Caco-2 (cell line): ENCODE results near the gene TTC31. TPM values are rescaled to one million over a fixed set of nuclear protein-coding genes. Genes with fewer than 3 reads are reported as not detected.

ENCODE experiments used
- BruUV-seq: library from RNA; stranded (reverse); fragments of 400-500 nt; replicated peaks from 2 replicates; lab custom pipeline; 2021; lab: Mats Ljungman, UMichigan
- CTCF ChIA-PET: fragments of 300-600 bp; sonication (Branson Sonifier 250); formaldehyde crosslinking; loops from one replicate; lab custom pipeline; 2022; ENCODE audit warnings: antibody characterized with exemption; lab: Charles Lee
- POLR2A ChIA-PET: fragments of 300-600 bp; sonication (Branson Sonifier 250); formaldehyde crosslinking; loops from one replicate; lab custom pipeline; 2022; ENCODE audit warnings: antibody characterized with exemption; lab: Charles Lee
- DNase-seq, 2 experiments: peaks; one replicate each; pipeline versions ENCODE4 v3.0.0 to v3.0.0-alpha.2; 2020 to 2022
- H3K27me3 ChIP-seq: replicated peaks from 2 replicates; pipeline ENCODE4 v1.6.0; 2011; ENCODE audit warnings: low read length; ENCODE audit not compliant: control insufficient read depth, insufficient read depth
- H3K36me3 ChIP-seq: 2 replicates; pipeline ENCODE4 v1.5.1; 2011; ENCODE audit warnings: low read length; ENCODE audit not compliant: control insufficient read depth, insufficient read depth
- H3K4me1 ChIP-seq: fragments of 250-450 bp; sonication (Bioruptor Pico); 2 replicates; pipeline ENCODE4 v1.5.1; 2020; ENCODE audit warnings: mild to moderate bottlenecking
- H3K4me3 ChIP-seq: 2 replicates; pipeline ENCODE4 v1.5.1; 2011; ENCODE audit warnings: low read depth, mild to moderate bottlenecking, control low read depth, low read length
- H3K9me3 ChIP-seq: fragments of 250-450 bp; sonication (Bioruptor Pico); 2 replicates; pipeline ENCODE4 v1.5.1; 2020; ENCODE audit warnings: mild to moderate bottlenecking, moderate library complexity
- H3K27ac Mint-ChIP-seq: one replicate; pipeline ENCODE4 v1.8.0; 2022; ENCODE audit warnings: mixed read lengths; ENCODE audit not compliant: unreplicated experiment
- H3K27me3 Mint-ChIP-seq: one replicate; pipeline ENCODE4 v1.8.0; 2022; ENCODE audit warnings: mixed read lengths; ENCODE audit not compliant: insufficient read depth, unreplicated experiment
- H3K36me3 Mint-ChIP-seq: one replicate; pipeline ENCODE4 v1.8.0; 2022; ENCODE audit warnings: mild to moderate bottlenecking, mixed read lengths; ENCODE audit not compliant: insufficient read depth, unreplicated experiment
- H3K4me1 Mint-ChIP-seq: one replicate; pipeline ENCODE4 v1.8.0; 2022; ENCODE audit warnings: low read depth, mixed read lengths; ENCODE audit not compliant: unreplicated experiment
- H3K4me3 Mint-ChIP-seq: one replicate; pipeline ENCODE4 v1.8.0; 2022; ENCODE audit warnings: mild to moderate bottlenecking, moderate library complexity, mixed read lengths; ENCODE audit not compliant: unreplicated experiment
- H3K9me3 Mint-ChIP-seq: one replicate; pipeline ENCODE4 v1.8.0; 2022; ENCODE audit warnings: mixed read lengths; ENCODE audit not compliant: unreplicated experiment
- CTCF ChIP-seq, 2 experiments: fragments of 200-600 bp in 1 of 2; IDR thresholded peaks; 1 replicate in 1 of 2; 2 replicates in 1 of 2; pipeline versions ENCODE4 v1.5.1 to v1.8.0; 2011 to 2022; ENCODE audit warnings: antibody characterized with exemption in 1 of 2, control low read depth in 1 of 2, inconsistent platforms in 1 of 2, low read depth in 1 of 2, low read length in 1 of 2, mild to moderate bottlenecking in 1 of 2, moderate library complexity in 1 of 2; ENCODE audit not compliant: insufficient read depth in 1 of 2, severe bottlenecking in 1 of 2, unreplicated experiment in 1 of 2
- intact Hi-C: fragments of 100-400 bp; cut with micrococcal nuclease; formaldehyde crosslinking; loops from one replicate; pipeline ENCODE4 v1.10.0; 2022; ENCODE audit not compliant: unreplicated experiment
- total RNA-seq: library from RNA; stranded (reverse); gene quantifications from 2 replicates; pipeline ENCODE4 v1.2.3, GENCODE V29; 2022

Gene TTC31
- total RNA-seq, 1 experiment from 2014 or later: 32.4 TPM

DNA sequence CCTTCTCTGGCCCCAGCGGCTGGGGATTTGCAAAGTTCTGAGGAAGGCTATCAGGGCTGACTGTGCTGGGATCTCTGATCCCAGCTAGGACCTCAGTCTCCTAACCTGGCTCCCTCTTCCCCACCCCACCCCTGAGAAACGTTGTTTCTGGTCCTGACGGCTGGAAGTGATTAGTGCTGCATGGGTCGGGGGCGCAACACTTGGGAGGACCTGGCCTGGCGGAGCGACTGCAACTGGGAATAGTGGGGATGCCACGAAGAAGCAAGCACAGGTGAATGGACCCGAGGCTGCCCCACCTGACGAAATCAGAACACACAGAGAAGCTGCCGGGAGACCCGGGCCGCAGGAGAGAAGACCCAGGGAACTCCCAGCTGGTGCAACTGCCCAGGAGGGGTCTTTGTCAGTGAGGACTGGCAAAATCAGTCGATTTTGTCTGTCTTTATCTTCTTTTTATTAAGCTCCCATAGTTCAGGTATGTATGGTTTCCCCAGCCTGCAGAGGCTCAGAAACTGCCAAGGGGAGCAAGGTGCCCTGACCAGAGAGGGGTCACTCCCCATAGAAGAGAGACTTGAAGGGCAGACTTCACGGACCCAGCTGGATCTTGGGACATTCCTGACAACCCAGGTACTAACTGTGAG is 17.2 kb downstream of the TTC31 start:
- intact Hi-C loops: loop anchor here (1.0 kb wide), 1 partner anchor 17 kb away; the partner anchor contains the start of gene TTC31
- no peaks in the 10 kb centered on the region for H3K27me3 Mint-ChIP-seq
- H3K27me3 ChIP-seq: no peaks in the 10 kb centered on the region
- H3K36me3 ChIP-seq: peaks cover 1% of the 10 kb centered on the region; the same call in 1 of the 2 replicates
- peak overlapping the region; percentile 65 for H3K4me3 ChIP-seq
- DNase-seq: no peak
- TF ChIP-seq CTCF (IDR thresholded peaks at IDR 0.05; ENCODE audit: insufficient read depth in 1 of 2, low read depth in 1 of 2, low read length in 1 of 2, severe bottlenecking in 1 of 2, unreplicated experiment in 1 of 2): no peak
- peak overlapping the region; percentile 96 for H3K4me3 Mint-ChIP-seq
- peak overlapping the region; percentile 46 for H3K27ac Mint-ChIP-seq
- no peaks in the 10 kb centered on the region for H3K9me3 Mint-ChIP-seq
- CTCF ChIA-PET: interaction anchor here (0.7 to 1.3 kb wide), 3 partner anchors 10 to 35 kb away, joined by 3 read pairs; partner anchors contain the start of gene MOGS
- peaks cover 24% of the 10 kb centered on the region for H3K4me1 Mint-ChIP-seq
- POLR2A ChIA-PET: interaction anchor here (1.0 to 5.2 kb wide), 2 partner anchors 11 to 18 kb away, joined by 3 to 17 read pairs; no protein-coding TSS in a partner anchor
- peaks cover 45% of the 10 kb centered on the region for H3K36me3 Mint-ChIP-seq
- BruUV-seq: no TSS peak
- H3K4me1 ChIP-seq: peaks cover 50% of the 10 kb centered on the region
- H3K9me3 ChIP-seq: no peaks in the 10 kb centered on the region

DNA sequence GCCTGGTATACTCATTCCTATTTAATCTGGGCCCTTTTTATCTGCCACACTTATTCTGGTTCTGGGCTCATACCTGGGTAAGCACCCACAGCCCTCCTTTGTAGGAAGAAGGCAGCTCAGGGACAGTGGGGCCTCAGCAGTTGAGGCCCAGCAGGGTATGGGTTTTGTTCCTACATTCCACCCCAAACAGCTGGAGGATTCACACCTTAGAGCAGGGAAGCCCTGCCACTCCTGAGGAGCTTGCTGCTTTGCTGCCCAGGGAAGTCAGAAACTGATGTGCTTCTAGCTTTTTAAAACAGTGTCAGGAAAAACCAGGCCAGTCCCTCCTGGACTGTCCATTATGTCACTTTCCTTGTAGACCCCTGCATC is 17.7 kb downstream of the TTC31 start:
- BruUV-seq: no TSS peak
- peaks cover 26% of the 10 kb centered on the region for H3K4me1 Mint-ChIP-seq

More for the DNA sequence above, 17.7 kb downstream of the TTC31 start:
- Mint-ChIP-seq H3K4me3 (peak overlapping the region; percentile 96), H3K9me3 (no peaks in the 10 kb centered on the region), H3K36me3 (peaks cover 48% of the 10 kb centered on the region), H3K27me3 (no peaks in the 10 kb centered on the region), H3K27ac (no peak overlapping the region)
- H3K36me3 ChIP-seq: peaks cover 3% of the 10 kb centered on the region; the same call in 1 of the 2 replicates
- no peaks in the 10 kb centered on the region for H3K27me3 ChIP-seq
- no peaks in the 10 kb centered on the region for H3K9me3 ChIP-seq
- POLR2A ChIA-PET: interaction anchor here (0.9 to 5.2 kb wide), 2 partner anchors 11 to 42 kb away, joined by 3 to 17 read pairs; partner anchors contain the start of gene WBP1
- TF ChIP-seq CTCF (IDR thresholded peaks at IDR 0.05; ENCODE audit: insufficient read depth in 1 of 2, low read depth in 1 of 2, low read length in 1 of 2, severe bottlenecking in 1 of 2, unreplicated experiment in 1 of 2): no peak
- peaks cover 50% of the 10 kb centered on the region for H3K4me1 ChIP-seq
- no peak for DNase-seq
- CTCF ChIA-PET: interaction anchor here (0.7 kb wide), 1 partner anchor 35 kb away, joined by 3 read pairs; the partner anchor contains the start of gene MOGS
- intact Hi-C loops: no loop called here
- H3K4me3 ChIP-seq: no peak overlapping the region
